Esophagus squamous epithelium (tissue), 4 donors: Measurements from ENCODE around the gene RERE.

Source experiments
- CTCF ChIP-seq, 6 experiments: fragments of 450-650 bp in 4 of 6; fragments of 200-600 bp in 2 of 6; sonication (generic) in 2 of 6; IDR thresholded peaks; one replicate each; pipeline ENCODE4 v1.5.1; 2016 to 2019; ENCODE audit warnings: antibody characterized with exemption in 6 of 6, mild to moderate bottlenecking in 4 of 6, moderate library complexity in 4 of 6
- POLR2A ChIP-seq, 4 donors: fragments of 450-650 bp; IDR thresholded peaks; one replicate each; pipeline ENCODE4 v1.6.1; 2017; ENCODE audit warnings: antibody characterized with exemption in 4 of 4, mild to moderate bottlenecking in 4 of 4, moderate library complexity in 3 of 4

- no peak for TF ChIP-seq POLR2A (IDR thresholded peaks at IDR 0.05)
- no peak for TF ChIP-seq CTCF (IDR thresholded peaks at IDR 0.05)
Measured at GRCh38 chr1:8565802-8566201, 251.6 kb downstream of the RERE start.
